Suppressor macrophage treated with lipopolysaccharide for 1 hour (primary cell): Measurements from ENCODE around the gene SPRY2.

Source experiments
- DNase-seq, 3 donors: peaks; one replicate each; pipeline ENCODE4 v3.0.0-alpha.2; 2020 to 2022

The SPRY2 gene

DNA sequence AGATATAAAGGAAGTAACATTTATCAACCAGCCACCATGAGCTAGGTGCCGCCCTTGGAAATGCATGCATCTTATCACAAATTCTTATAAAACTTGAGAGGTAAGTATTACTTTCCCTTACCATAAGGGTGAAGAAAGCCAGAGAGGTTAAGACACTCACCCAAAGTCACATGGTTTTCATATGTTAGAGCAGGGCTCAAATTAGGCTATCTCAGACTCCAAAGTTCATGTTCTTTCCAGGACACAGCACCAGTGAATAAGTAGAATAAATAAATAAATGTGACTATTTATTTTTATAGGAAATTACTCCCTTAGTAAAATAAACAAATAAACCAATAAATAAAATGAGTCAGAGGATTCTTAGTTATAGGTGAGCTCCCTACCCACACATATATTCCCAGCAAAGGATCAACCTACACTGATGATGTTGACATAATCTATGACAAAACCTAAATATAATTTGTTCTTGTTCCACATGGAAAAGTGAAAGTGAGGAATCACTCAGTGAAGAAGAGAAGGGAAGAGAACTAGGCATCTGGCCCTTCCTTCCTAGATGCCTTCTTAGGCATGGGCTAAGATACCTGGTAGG lies 27.2 kb downstream of the SPRY2 start:
- DNase-seq = no peak

DNA sequence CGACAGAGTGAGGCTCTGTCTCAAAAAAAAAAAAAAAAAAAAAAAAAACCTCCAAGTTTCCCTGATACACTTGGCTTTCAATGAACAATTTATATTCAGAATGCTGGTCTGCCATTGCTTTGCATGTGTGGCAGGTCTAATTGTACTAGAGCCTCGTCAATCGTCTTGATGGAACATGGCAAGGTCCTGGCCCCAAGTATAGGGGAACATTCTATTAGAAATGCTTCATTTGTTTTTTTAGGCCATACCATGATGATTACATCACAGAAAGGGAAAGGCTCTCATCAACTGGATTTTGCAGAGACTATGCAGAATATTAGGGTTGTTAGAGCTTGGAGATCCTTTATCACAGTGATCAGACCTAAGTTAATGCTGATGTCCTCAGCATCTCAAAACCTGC lies 28.0 kb downstream of the SPRY2 start:
- no peak for DNase-seq

DNA sequence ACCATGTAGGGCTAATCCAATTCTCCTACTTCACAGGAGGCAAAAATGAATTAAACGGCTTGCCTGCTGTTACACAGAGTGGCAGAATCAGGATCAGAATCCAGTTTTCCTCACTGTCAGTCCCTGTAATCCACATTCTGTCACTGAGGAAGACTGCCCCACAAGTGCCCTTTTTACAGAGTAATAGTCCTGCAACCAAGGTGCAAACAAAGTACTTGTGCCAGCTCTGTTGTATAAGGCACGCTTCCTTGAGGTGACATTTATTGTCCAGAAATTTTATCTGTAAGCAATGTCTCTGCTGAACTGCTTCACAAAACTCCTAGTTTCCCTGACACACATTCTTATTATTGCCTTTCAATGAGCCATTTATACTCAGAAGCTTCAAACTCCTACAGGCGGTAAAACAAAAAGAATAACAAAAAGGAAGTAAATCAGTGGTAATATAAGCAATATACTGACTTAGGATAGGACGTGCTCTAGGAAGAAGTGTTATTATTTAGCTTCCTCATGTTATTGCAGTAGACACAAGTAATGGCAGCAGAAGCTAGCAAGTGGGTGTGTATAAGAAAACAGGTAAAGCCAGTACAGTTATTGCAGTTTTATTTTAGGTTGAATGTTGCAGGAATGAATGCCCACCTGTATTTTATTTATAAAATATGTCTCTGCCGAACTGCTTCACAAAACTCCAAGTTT lies 28.8 kb downstream of the SPRY2 start:
- no peak for DNase-seq

DNA sequence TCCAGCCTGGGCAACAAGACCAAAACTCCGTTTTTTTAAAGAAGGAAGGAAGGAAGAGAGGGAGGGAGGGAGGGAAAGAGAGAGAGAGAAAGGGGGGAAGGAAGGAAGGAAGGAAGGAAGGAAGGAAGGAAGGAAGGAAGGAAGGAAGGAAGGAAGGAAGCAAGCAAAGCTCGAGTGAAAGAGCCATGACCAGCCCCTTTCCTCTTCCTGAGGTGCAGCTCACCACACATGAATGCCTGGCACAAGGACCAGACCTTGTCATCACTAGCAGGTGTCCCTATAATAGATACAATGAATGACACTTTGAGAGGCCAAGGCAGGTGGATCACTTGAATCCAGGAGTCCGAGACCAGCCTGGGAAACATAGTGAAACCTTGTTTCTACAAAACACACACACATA lies 31.0 kb downstream of the SPRY2 start:
- no peak for DNase-seq

DNA sequence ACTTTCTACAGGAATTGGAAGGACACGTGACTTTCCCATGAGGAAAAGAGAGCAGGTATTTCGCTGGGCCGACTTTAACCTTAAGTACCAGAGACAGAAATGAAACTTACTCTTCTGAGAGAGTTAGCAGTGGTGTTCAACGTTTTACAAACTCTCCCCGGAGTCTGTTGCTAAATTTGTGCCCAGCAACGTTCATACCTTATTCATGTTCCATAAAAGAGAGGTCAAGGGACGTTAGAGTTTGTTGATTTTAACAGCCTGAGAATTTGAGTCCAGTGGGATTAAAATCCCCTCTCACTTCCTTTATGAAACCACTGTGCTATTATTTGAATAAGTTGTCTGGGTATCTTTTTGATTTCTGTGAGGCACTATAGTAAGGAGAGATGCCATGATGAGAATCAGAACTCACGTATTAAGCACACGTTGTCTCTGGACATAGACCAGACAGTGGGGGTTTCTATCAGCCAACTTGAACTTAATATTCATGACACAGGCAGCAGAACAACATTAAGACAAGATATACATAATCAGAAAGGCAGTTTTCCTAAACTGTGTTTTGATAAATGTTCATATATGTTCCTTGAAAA lies 33.4 kb downstream of the SPRY2 start:
- DNase-seq = no peak

DNA sequence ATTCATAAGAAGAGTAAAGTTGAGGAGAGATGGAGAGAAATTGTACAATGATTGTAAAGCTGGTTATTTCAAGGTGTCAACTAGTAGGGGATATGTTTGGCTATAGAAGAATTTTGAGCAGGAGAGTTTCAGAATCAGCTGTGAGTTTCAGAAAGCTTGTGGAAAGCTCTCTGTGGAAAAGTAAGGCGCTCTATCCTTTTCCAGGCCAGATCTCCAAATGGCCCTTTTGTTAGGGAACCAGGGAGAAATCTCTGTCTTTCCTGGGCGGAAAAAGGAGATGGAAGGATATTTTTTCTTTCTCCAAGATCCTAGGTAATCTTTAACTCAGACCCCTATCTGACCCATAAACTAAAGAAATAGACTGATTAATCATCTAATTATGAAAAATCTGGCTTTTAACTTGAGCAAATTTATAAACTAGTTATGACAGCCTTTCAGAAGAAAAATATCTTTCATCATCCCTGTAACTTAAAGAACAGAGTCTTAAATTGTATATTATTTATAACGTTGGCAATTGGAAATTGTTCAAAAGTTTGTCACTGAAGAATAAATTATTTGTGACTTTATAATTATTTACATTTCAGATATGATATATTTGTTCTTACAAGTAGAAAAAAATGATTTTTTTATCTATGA lies 34.5 kb downstream of the SPRY2 start:
- DNase-seq = no peak

DNA sequence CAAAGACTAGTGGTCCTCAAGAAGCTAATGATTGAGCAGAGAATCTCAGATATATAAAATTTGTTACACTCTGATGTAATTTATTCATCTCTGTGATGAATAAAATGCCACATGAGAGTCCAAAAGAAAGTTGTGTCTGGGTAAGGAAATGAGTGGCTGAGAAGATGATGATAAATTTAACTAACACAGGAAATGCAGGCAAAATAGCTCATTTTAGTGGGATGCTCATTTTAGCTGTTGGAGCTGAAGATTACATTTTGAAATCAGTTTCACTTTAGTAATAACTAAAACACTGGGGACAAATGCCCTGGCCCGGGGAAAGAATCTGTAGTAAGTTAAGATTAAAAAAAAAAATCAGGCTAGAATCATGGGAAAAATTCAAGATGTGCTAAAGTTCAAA lies 35.2 kb downstream of the SPRY2 start:
- DNase-seq = no peak

DNA sequence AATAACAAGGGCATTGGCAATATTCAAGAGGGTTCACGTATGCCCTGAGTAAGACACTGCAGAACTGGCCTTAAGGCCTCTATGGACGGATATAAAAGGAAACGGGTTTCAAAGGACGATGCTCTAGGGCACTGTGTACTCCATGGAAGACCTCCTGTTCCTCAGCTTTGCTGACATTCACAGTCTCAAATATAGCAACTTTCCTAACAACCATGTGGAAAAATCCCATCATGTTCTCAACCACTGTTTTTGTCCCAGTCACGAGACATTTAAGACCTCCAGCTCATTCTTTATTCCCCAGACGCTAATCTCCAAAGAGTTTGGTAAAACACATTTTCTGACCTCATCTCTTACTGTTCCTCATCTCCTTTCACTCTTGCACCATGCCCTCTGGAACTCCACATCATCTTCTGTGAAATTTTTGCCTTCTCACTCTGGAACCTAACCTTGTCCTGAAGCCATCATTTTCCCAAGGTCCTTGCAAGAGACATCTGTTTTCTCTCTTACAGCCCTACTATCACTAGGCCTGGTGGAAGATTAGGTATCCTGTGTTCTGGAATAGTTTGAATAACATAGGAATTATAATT lies 37.6 kb downstream of the SPRY2 start:
- DNase-seq = peak in 1 of 3 donors; percentile 2

DNA sequence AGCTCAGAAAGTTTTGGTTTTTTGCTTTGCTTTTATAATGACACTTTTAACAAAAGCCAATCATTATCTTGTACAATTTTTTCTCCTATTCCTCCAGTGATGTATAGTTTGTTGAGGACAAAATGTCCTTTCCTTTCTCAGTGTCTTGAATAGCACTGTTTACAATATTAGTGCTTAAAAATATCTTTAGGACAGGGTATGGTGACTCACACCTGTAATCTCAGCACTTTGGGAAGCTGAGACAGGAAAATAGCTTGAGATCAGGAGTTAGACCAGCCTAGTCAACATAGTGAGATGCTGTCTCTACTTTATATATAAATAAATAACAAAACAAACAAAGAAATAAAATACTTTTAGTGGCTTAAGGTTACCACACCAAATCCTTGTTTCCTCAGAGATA lies 41.9 kb downstream of the SPRY2 start:
- DNase-seq = no peak

DNA sequence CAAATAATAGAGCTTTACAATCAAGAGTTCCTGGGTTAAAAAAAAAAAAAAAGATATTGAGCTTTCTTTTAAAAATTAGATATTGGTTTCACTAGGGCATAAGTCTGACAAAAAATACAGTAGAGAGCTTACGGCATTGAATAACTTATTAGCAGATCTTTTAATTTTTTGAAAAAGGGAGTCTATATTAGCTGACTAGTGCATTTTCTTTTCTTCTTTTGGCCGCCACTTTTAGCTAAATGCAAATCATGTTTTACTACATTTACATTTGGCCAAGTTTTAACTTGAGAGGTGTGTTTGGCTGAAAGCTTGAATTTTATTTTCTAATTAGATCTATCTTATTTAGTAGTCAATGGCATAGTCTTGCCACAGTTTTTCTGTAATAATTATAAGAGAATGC lies 43.4 kb downstream of the SPRY2 start:
- DNase-seq = no peak

DNA sequence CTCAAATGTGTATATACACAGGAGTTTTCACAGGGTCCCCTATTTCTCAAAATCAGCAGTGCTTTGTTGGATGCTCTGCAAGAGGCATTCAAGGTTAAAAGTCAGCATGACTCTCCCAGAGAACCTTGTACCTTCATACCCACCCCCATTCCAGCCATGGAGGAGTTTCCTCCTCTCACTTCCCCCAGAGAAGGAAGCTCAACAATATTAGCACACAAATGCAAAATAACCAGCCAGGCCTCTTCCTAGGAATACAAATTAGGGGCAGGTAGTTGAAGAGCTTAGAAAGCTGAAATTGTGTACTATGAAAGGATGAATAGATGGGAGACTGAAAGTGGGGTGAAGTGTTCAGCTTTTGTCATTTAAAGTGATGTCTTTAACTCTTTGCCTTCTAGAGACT lies 43.8 kb downstream of the SPRY2 start:
- peak; percentile 38 to 43 (median 38) for DNase-seq

DNA sequence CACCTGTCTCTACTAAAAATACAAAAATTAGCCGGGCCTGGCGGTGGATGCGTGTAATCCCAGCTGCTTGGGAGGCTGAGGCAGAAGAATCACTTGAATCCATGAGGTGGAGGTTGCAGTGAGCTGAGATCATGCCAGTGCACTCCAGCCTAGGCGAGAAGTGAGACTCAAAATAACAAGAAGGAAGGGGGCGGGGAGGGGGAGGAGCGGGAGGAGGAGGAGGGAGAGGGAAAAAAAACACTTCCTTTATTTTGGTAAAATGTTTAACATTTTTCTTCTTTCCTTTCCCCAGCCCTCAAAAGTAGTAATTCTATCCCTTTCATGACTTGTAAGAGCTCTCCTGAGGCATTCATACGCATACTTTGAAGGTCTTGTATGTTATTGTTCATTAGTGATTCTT lies 44.3 kb downstream of the SPRY2 start:
- peak; percentile 30 to 61 (median 39) for DNase-seq

DNA sequence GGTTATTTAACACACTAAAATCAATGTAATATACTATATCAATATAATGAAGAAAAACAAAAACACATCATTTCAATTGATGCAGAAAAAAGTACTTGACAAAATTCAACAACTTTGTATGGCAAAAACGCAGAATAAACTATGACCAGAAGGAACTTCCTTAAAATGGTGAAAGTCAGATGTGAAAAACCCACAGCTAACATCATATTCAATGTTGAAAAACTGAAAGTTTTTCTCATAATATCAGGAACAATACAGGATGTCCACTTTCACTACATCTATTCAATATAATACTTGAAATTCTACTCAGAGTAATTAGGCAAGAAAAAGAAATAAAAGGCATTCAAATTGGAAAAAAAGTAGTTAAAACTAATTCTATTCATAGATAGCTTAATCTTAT lies 50.3 kb downstream of the SPRY2 start:
- peak; percentile 2 to 55 (median 39) for DNase-seq
